ENCODE results near the gene NPR3.
"Not testable (repeated sequence)": the region's sequence is repeated elsewhere in the genome, so short reads cannot be mapped to it uniquely, and the experiment has no call there.

NPR3 gene

DNA sequence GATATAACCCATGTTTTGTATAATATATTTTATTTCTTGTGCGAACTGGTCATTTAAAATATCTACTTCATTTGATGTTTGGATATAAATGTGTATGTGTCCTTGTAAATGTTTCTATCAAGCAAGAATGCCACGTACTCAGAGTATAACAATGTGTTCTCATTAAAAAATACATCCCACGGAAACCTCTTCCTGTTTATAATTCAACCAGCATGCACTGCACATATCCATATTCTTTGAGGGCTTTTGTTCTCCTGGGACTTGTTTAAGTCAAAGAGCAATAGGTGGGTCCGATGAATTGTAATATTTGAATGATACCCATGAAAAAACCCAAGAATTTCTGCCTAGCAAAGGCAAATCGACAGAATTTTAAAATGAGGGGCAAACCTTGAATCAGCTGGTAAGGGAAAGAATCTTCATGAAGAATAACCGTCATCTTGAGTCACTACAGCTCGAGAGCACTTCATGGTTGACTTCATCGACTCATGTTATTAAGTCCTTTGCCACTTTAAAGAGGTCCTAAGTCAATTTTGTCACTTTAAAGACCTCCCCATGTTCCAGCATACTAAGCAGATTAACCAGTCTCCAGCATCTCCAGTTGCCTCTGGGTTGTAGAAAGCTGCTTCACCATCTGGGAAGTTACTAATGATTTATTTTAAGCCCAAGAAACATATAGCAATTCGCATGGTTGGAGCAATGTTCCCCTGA, 80.6 kb downstream of the NPR3 start:
- H3K27me3 ChIP-seq (ENCODE audit: control insufficient read depth in 5 of 5, insufficient read depth in 4 of 5, low read length in 5 of 5): no peaks in the 10 kb centered on the region
- H3K36me3 ChIP-seq (ENCODE audit: control insufficient read depth in 5 of 5, insufficient read depth in 5 of 5, low read length in 5 of 5): peaks cover 0 to 8% (median 2%) of the 10 kb centered on the region in 5 donors
- no peak overlapping the region for H3K27ac ChIP-seq (ENCODE audit: low read depth, low read length)
- no peaks in the 10 kb centered on the region for H3K4me1 ChIP-seq (ENCODE audit: control insufficient read depth in 5 of 5, insufficient read depth in 5 of 5, low read length in 5 of 5)
- no peak overlapping the region for H3K9ac ChIP-seq (ENCODE audit: low read length in 5 of 5)
- H3K9me3 ChIP-seq (ENCODE audit: control insufficient read depth in 5 of 5, low read length in 5 of 5): peaks cover 0 to 8% (median 0%) of the 10 kb centered on the region in 5 donors
- H3K4me3 ChIP-seq (ENCODE audit: low read depth in 1 of 5, low read length in 5 of 5): no peak overlapping the region

DNA sequence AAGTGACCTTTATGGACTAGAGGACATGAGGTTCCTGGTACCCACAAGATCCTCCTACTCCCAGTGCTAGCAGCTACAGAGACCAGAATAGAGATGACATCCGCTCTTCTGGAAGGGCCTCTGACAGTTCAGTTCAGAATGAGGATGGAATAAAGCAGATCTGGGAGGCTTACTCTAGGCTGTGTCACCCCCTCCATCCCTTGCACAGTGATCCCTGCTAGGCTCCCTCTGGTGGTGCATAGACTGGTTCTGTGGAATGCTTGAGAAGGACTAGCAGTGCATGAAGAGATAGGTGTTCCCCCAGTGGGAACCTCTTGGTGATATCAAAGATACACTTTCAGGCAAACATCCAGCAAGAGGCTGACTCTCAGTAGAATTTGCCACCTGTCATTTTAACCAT, 83.0 kb downstream of the NPR3 start:
- peaks cover 0 to 8% (median 0%) of the 10 kb centered on the region in 5 donors for H3K9me3 ChIP-seq (ENCODE audit: control insufficient read depth in 5 of 5, low read length in 5 of 5)
- no peak overlapping the region for H3K27ac ChIP-seq (ENCODE audit: low read depth, low read length)
- peaks cover 0 to 8% (median 2%) of the 10 kb centered on the region in 5 donors for H3K36me3 ChIP-seq (ENCODE audit: control insufficient read depth in 5 of 5, insufficient read depth in 5 of 5, low read length in 5 of 5)
- no peaks in the 10 kb centered on the region for H3K4me1 ChIP-seq (ENCODE audit: control insufficient read depth in 5 of 5, insufficient read depth in 5 of 5, low read length in 5 of 5)
- no peaks in the 10 kb centered on the region for H3K27me3 ChIP-seq (ENCODE audit: control insufficient read depth in 5 of 5, insufficient read depth in 4 of 5, low read length in 5 of 5)
- H3K4me3 ChIP-seq (ENCODE audit: low read depth in 1 of 5, low read length in 5 of 5): no peak overlapping the region
- no peak overlapping the region for H3K9ac ChIP-seq (ENCODE audit: low read length in 5 of 5)

DNA sequence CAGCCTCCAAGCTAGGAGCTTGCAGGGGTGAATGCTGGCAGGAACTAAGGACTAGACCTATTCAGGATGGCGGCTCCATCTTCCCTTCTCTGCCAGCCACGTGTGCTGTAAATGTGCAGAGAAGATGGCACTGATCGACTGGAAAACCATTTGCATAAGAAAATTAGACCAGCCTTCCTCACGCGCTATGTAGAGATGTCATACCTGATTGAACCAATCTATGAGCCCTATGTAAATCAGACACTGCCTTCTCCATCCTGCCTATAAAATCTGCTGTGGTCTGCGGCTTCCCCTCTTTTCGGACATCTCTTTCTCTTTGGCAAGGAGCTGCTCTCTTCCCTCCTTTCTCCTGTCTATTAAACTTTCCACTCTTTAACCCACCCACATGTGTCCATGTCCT, 91.6 kb downstream of the NPR3 start:
- peaks cover 0 to 11% (median 0%) of the 10 kb centered on the region in 5 donors for H3K9me3 ChIP-seq (ENCODE audit: control insufficient read depth in 5 of 5, low read length in 5 of 5)
- H3K27me3 ChIP-seq (ENCODE audit: control insufficient read depth in 5 of 5, insufficient read depth in 4 of 5, low read length in 5 of 5): no peaks in the 10 kb centered on the region
- H3K36me3 ChIP-seq (ENCODE audit: control insufficient read depth in 5 of 5, insufficient read depth in 5 of 5, low read length in 5 of 5): no peaks in the 10 kb centered on the region
- no peak overlapping the region for H3K9ac ChIP-seq (ENCODE audit: low read length in 5 of 5)
- H3K4me1 ChIP-seq (ENCODE audit: control insufficient read depth in 5 of 5, insufficient read depth in 5 of 5, low read length in 5 of 5): peaks cover 0 to 18% (median 17%) of the 10 kb centered on the region in 5 donors
- H3K27ac ChIP-seq (ENCODE audit: low read depth, low read length): no peak overlapping the region
- no peak overlapping the region for H3K4me3 ChIP-seq (ENCODE audit: low read depth in 1 of 5, low read length in 5 of 5)

DNA sequence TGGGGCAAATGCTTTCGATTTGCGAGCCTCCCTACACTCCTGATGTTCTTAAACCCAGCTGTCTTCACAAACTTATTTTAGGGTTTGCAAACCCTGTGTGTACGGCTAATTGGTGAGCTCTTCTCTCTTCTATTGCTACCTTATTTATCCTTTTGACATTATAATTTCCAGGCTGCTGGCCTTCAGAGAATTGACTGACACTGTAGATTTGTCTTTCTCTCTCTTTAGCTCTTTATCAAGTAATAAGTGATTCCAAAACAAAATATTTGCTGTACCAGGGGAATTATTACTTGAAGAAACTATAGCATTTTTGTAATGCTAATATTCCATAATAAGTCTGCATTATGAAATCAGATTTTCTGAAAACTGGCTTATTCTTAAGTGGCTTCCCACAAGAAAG, 92.5 kb downstream of the NPR3 start:
- Histone ChIP-seq H3K27ac (ENCODE audit: low read depth, low read length) (peak overlapping the region; percentile 1), H3K4me1 (ENCODE audit: control insufficient read depth in 5 of 5, insufficient read depth in 5 of 5, low read length in 5 of 5) (peaks cover 0 to 18% (median 17%) of the 10 kb centered on the region in 5 donors), H3K9ac (ENCODE audit: low read length in 5 of 5) (peak overlapping the region in 1 of 5 donors; percentile 20), H3K36me3 (ENCODE audit: control insufficient read depth in 5 of 5, insufficient read depth in 5 of 5, low read length in 5 of 5) (no peaks in the 10 kb centered on the region), H3K4me3 (ENCODE audit: low read depth in 1 of 5, low read length in 5 of 5) (no peak overlapping the region), H3K9me3 (ENCODE audit: control insufficient read depth in 5 of 5, low read length in 5 of 5) (peaks cover 0 to 9% (median 0%) of the 10 kb centered on the region in 5 donors), H3K27me3 (ENCODE audit: control insufficient read depth in 5 of 5, insufficient read depth in 4 of 5, low read length in 5 of 5) (no peaks in the 10 kb centered on the region)

DNA sequence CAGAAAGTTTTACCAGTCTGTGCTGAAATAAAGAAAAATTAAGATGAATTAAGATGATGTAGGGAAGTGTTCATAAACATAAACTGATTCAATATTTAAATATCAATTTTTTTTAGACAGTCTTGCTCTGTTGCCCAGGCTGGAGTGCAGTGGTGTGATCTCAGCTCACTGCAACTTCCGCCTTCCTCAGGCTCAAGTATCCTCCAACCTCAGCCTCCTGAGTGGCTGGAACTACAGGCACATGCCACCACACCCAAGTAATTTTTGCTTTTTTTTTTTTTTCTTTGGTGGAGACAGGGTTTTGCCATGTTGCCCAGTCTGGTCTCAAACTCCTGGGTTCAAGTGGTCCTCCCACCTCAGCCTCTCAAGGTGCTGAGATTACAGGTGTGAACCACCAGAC, 94.3 kb downstream of the NPR3 start:
- not testable (repeated sequence) for H3K36me3 ChIP-seq (ENCODE audit: control insufficient read depth in 5 of 5, insufficient read depth in 5 of 5, low read length in 5 of 5); H3K27me3 ChIP-seq (ENCODE audit: control insufficient read depth in 5 of 5, insufficient read depth in 4 of 5, low read length in 5 of 5); H3K9ac ChIP-seq (ENCODE audit: low read length in 5 of 5); H3K9me3 ChIP-seq (ENCODE audit: control insufficient read depth in 5 of 5, low read length in 5 of 5); H3K27ac ChIP-seq (ENCODE audit: low read depth, low read length); H3K4me3 ChIP-seq (ENCODE audit: low read depth in 1 of 5, low read length in 5 of 5)
- H3K4me1 ChIP-seq (ENCODE audit: control insufficient read depth in 5 of 5, insufficient read depth in 5 of 5, low read length in 5 of 5): peaks cover 0 to 22% (median 19%) of the 10 kb centered on the region in 5 donors

DNA sequence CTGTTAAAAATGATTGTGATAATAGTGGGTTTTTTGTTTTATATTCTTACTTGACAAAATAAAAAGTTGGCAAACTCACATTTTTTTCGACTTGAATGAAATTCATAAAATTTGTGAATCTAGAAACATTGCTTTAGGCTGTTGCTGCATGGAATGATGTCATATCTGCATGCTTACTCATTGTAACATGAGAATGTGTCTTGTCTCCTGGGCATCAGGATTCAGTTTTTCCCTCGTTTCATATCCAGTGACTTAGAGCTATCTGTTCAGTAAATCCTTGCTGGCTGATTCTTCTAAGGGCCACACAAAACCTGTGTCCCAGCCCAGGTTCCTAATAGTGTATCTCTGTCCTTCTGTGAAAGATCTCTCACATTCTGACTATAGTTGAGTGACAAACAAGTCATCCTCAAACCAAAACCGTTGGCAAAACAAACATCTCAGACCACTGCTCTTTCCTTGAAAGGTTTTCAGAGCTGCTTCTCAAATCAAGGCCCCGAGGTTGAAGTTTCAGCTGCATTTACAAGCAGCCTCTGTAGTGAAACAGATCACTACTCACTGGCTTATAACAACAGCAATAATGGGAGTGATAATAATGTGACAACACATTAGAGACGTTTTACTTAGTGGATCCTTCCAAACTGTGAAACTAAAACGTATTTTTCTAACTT, 95.0 kb downstream of the NPR3 start:
- Histone ChIP-seq H3K9me3 (ENCODE audit: control insufficient read depth in 5 of 5, low read length in 5 of 5) (no peaks in the 10 kb centered on the region), H3K27ac (ENCODE audit: low read depth, low read length) (peak overlapping the region; percentile 61), H3K4me1 (ENCODE audit: control insufficient read depth in 5 of 5, insufficient read depth in 5 of 5, low read length in 5 of 5) (peaks cover 0 to 28% (median 25%) of the 10 kb centered on the region in 5 donors), H3K9ac (ENCODE audit: low read length in 5 of 5) (peak overlapping the region in 1 of 5 donors; percentile 49), H3K4me3 (ENCODE audit: low read depth in 1 of 5, low read length in 5 of 5) (no peak overlapping the region), H3K36me3 (ENCODE audit: control insufficient read depth in 5 of 5, insufficient read depth in 5 of 5, low read length in 5 of 5) (no peaks in the 10 kb centered on the region), H3K27me3 (ENCODE audit: control insufficient read depth in 5 of 5, insufficient read depth in 4 of 5, low read length in 5 of 5) (no peaks in the 10 kb centered on the region)

DNA sequence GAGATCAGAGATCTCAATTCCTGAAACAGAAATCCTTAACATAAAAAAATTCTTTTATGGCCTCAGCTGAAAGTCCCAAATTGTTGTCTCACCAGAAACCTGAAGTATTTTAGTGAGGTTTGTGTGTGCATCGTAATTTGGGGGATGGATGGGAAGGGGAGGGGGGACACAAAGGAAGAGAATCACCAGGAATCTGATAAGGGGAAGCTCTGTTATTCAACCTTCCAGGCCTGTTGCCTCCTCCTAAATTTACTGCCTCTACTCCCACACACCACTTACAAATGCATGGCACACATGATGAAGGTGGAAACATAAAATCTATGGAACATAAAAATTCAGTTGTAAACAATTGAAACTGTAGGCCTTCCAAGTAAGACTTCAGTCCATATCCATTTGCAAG, 97.7 kb downstream of the NPR3 start:
- Histone ChIP-seq H3K27me3 (ENCODE audit: control insufficient read depth in 5 of 5, insufficient read depth in 4 of 5, low read length in 5 of 5) (no peaks in the 10 kb centered on the region), H3K27ac (ENCODE audit: low read depth, low read length) (no peak overlapping the region), H3K9ac (ENCODE audit: low read length in 5 of 5) (no peak overlapping the region), H3K9me3 (ENCODE audit: control insufficient read depth in 5 of 5, low read length in 5 of 5) (no peaks in the 10 kb centered on the region), H3K36me3 (ENCODE audit: control insufficient read depth in 5 of 5, insufficient read depth in 5 of 5, low read length in 5 of 5) (no peaks in the 10 kb centered on the region), H3K4me3 (ENCODE audit: low read depth in 1 of 5, low read length in 5 of 5) (no peak overlapping the region), H3K4me1 (ENCODE audit: control insufficient read depth in 5 of 5, insufficient read depth in 5 of 5, low read length in 5 of 5) (peaks cover 0 to 24% (median 19%) of the 10 kb centered on the region in 5 donors)

DNA sequence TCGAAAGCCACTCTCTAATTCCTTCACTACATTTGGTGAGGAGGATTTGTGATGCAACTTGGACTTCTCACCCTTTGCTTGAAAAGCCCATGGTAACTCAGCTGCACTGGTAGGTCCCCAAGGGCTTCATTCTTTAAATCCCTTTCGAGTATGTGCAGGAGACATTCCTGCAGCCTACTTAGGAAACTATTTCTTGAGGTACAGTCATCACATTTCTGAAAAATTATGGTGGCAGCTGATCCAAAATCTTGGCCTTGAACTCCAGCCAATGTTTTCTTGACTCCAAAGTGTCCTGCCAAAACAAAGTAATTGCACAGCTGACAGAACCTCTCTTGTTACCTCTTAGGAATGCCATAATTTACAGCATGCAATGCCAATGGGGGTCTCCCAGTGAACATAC, 99.7 kb downstream of the NPR3 start:
- no peak overlapping the region for H3K27ac ChIP-seq (ENCODE audit: low read depth, low read length)
- H3K9me3 ChIP-seq (ENCODE audit: control insufficient read depth in 5 of 5, low read length in 5 of 5): no peaks in the 10 kb centered on the region
- no peaks in the 10 kb centered on the region for H3K27me3 ChIP-seq (ENCODE audit: control insufficient read depth in 5 of 5, insufficient read depth in 4 of 5, low read length in 5 of 5)
- H3K4me1 ChIP-seq (ENCODE audit: control insufficient read depth in 5 of 5, insufficient read depth in 5 of 5, low read length in 5 of 5): peaks cover 0 to 19% (median 14%) of the 10 kb centered on the region in 5 donors
- no peaks in the 10 kb centered on the region for H3K36me3 ChIP-seq (ENCODE audit: control insufficient read depth in 5 of 5, insufficient read depth in 5 of 5, low read length in 5 of 5)
- no peak overlapping the region for H3K9ac ChIP-seq (ENCODE audit: low read length in 5 of 5)
- no peak overlapping the region for H3K4me3 ChIP-seq (ENCODE audit: low read depth in 1 of 5, low read length in 5 of 5)

DNA sequence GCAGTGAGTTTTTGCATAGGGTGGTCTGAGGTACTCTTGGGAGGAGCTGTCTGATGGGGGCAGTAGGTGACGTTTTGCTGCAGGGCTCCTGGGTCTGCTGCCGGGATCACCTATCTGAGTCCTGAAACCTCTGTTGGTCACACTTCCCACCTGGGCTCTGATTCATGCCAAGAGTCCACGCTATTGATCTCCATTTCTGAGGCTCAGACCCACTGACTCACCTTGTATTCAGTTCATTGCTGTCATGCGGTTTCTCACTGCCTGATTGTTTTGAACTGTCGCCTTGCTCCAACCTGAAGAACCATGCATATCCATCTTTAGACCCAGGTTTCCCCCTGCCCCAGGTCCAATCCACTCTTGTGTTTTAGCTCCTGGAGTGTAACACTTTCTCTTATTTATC, 101.3 kb downstream of the NPR3 start:
- Histone ChIP-seq H3K9me3 (ENCODE audit: control insufficient read depth in 5 of 5, low read length in 5 of 5) (no peaks in the 10 kb centered on the region), H3K36me3 (ENCODE audit: control insufficient read depth in 5 of 5, insufficient read depth in 5 of 5, low read length in 5 of 5) (no peaks in the 10 kb centered on the region), H3K4me1 (ENCODE audit: control insufficient read depth in 5 of 5, insufficient read depth in 5 of 5, low read length in 5 of 5) (peaks cover 0 to 16% (median 9%) of the 10 kb centered on the region in 5 donors), H3K27me3 (ENCODE audit: control insufficient read depth in 5 of 5, insufficient read depth in 4 of 5, low read length in 5 of 5) (no peaks in the 10 kb centered on the region), H3K27ac (ENCODE audit: low read depth, low read length) (no peak overlapping the region), H3K9ac (ENCODE audit: low read length in 5 of 5) (no peak overlapping the region), H3K4me3 (ENCODE audit: low read depth in 1 of 5, low read length in 5 of 5) (no peak overlapping the region)

DNA sequence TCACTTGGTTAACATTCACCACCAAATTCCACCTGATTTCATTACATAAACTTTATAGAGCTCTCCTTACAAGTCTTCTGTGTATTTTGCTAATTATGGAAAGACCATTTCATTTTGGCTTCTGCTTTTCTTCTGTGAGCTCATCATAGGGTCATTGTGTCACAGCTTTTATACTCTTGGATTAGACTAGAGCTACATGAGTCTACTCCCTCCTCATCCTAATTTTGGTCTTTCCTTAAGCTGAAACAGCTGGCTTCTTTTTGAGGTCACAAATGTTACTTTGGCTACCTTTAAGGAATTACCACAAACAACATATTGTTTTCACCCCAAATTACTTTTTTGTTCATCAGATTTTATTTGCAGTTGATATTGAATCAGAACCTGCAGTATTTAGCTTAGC, 103.0 kb downstream of the NPR3 start:
- Histone ChIP-seq H3K4me1 (ENCODE audit: control insufficient read depth in 5 of 5, insufficient read depth in 5 of 5, low read length in 5 of 5) (peaks cover 0 to 21% (median 9%) of the 10 kb centered on the region in 5 donors), H3K27me3 (ENCODE audit: control insufficient read depth in 5 of 5, insufficient read depth in 4 of 5, low read length in 5 of 5) (no peaks in the 10 kb centered on the region), H3K9ac (ENCODE audit: low read length in 5 of 5) (no peak overlapping the region), H3K9me3 (ENCODE audit: control insufficient read depth in 5 of 5, low read length in 5 of 5) (no peaks in the 10 kb centered on the region), H3K4me3 (ENCODE audit: low read depth in 1 of 5, low read length in 5 of 5) (no peak overlapping the region), H3K27ac (ENCODE audit: low read depth, low read length) (no peak overlapping the region), H3K36me3 (ENCODE audit: control insufficient read depth in 5 of 5, insufficient read depth in 5 of 5, low read length in 5 of 5) (no peaks in the 10 kb centered on the region)
